GM19099 (cell line): ENCODE data around the gene KL.

ENCODE experiments used
- POLR2A ChIP-seq: IDR thresholded peaks from 3 replicates; pipeline ENCODE4 v1.6.1; 2011; ENCODE audit warnings: low read depth; ENCODE audit not compliant: insufficient read length; ENCODE audit errors: extremely low read depth

KL gene

GRCh38 chr13:33045851-33046592 is 29.8 kb downstream of the KL start:
- no peak for TF ChIP-seq POLR2A

GRCh38 chr13:33050161-33050560 is 33.9 kb downstream of the KL start:
- TF ChIP-seq POLR2A: no peak

- no peak for TF ChIP-seq POLR2A
Observed at GRCh38 chr13:33051632-33052031, 35.4 kb downstream of the KL start.

GRCh38 chr13:33052506-33053280 is 36.5 kb downstream of the KL start:
- no peak for TF ChIP-seq POLR2A

- no peak for TF ChIP-seq POLR2A
Observed at GRCh38 chr13:33053397-33054066, 37.3 kb downstream of the KL start.

- no peak for TF ChIP-seq POLR2A
Observed at GRCh38 chr13:33057019-33057780, 41.0 kb downstream of the KL start.

GRCh38 chr13:33058776-33059327 is 42.6 kb downstream of the KL start:
- TF ChIP-seq POLR2A: no peak

- no peak for TF ChIP-seq POLR2A
Observed at GRCh38 chr13:33060815-33061214, 44.6 kb downstream of the KL start.

GRCh38 chr13:33066329-33066728 is 50.1 kb downstream of the KL start:
- TF ChIP-seq POLR2A: no peak

- no peak for TF ChIP-seq POLR2A
Observed at GRCh38 chr13:33069365-33069764, 53.1 kb downstream of the KL start.

- TF ChIP-seq POLR2A: no peak
Observed at GRCh38 chr13:33070713-33071112, 54.5 kb downstream of the KL start.

GRCh38 chr13:33072282-33072681 is 56.1 kb downstream of the KL start:
- TF ChIP-seq POLR2A: no peak

GRCh38 chr13:33072759-33073158 is 56.5 kb downstream of the KL start:
- no peak for TF ChIP-seq POLR2A

- no peak for TF ChIP-seq POLR2A
Observed at GRCh38 chr13:33073338-33073737, 57.1 kb downstream of the KL start.

- no peak for TF ChIP-seq POLR2A
Observed at GRCh38 chr13:33076001-33076992, 60.1 kb downstream of the KL start.
